OCI-LY3 (cell line): ENCODE measurements around the gene GCG.

Experiments used
- H2AFZ ChIP-seq: fragments of 200-600, 300-600 bp; shearing (Covaris generic); 2 replicates; pipeline ENCODE4 v1.6.0; 2014; ENCODE audit warnings: antibody characterized with exemption, low read depth, low read length
- H3K27ac ChIP-seq: fragments of 200-600, 300-600 bp; sonication (generic); 2 replicates; pipeline ENCODE4 v1.5.1; 2014; ENCODE audit warnings: mild to moderate bottlenecking, low read length, moderate library complexity, mixed read lengths
- H3K27me3 ChIP-seq: fragments of 200-600, 300-600 bp; sonication (generic); 2 replicates; pipeline ENCODE4 v1.6.1; 2014; ENCODE audit warnings: low read depth, low read length, mixed read lengths
- H3K36me3 ChIP-seq: fragments of 200-600, 300-600 bp; sonication (generic); replicated peaks from 2 replicates; pipeline ENCODE3; 2014; ENCODE audit warnings: low read depth, low read length, mixed read lengths
- H3K4me1 ChIP-seq: fragments of 300-600, 200-600 bp; sonication (generic); 2 replicates; pipeline ENCODE4 v1.6.1; 2014; ENCODE audit warnings: low read length, mixed read lengths
- H3K4me2 ChIP-seq: fragments of 200-600, 300-600 bp; sonication (generic); 2 replicates; pipeline ENCODE4 v1.6.1; 2014; ENCODE audit warnings: low read length, mixed read lengths
- H3K4me3 ChIP-seq: fragments of 300-600, 200-600 bp; sonication (generic); 2 replicates; pipeline ENCODE4 v1.5.1; 2014; ENCODE audit warnings: antibody characterized with exemption, mild to moderate bottlenecking, low read length, moderate library complexity
- H3K79me2 ChIP-seq: fragments of 300-600, 200-600 bp; shearing (Covaris generic); 2 replicates; pipeline ENCODE4 v1.6.1; 2014; ENCODE audit warnings: mild to moderate bottlenecking, low read length, mixed read lengths
- H3K9ac ChIP-seq: fragments of 300-600, 200-600 bp; shearing (Covaris generic); 2 replicates; pipeline ENCODE4 v1.6.0; 2014; ENCODE audit warnings: mild to moderate bottlenecking, low read length, moderate library complexity
- H3K9me3 ChIP-seq: fragments of 200-600, 300-600 bp; shearing (Covaris generic); 2 replicates; pipeline ENCODE4 v1.6.1; 2014; ENCODE audit warnings: low read length, mixed read lengths; ENCODE audit not compliant: insufficient read depth
- H4K20me1 ChIP-seq: fragments of 200-600, 300-600 bp; sonication (generic); 2 replicates; pipeline ENCODE4 v1.6.1; 2016; ENCODE audit warnings: low read length, mixed read lengths; ENCODE audit not compliant: insufficient read depth
- EZH2phosphoT487 ChIP-seq: fragments of 200-600 bp; shearing (Covaris generic); IDR thresholded peaks from 2 replicates; pipeline ENCODE4 v1.6.1; 2018; ENCODE audit warnings: antibody characterized with exemption, mixed run types, low read depth
- TF ChIP-seq, protein P1 (sequence below): fragments of 200-600, 300-600 bp; sonication (generic); IDR thresholded peaks from 2 replicates; pipeline ENCODE4 v1.5.1; 2014; ENCODE audit warnings: antibody characterized with exemption, low read length, low read depth

Gene GCG

DNA sequence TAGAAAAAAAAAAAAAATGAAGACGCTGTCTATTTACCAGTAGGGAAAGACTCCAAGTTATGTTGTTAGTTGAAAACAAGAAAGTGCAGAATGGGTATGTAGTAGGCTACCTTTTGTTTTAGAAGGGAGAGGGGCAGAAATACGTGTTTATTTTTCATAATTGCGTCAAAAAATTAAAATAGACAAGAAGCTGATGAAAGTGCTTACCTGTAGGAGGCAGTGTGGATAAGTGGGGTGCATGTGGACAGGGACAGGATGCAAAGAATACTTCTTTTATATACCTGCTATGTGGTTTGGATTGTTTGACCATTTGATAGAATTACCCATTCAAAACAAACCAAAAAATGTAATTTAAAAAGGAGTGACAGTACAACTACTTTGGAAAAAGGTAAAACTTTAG lies 3.0 kb upstream of the GCG start:
- no peaks in the 10 kb centered on the region for H3K36me3 ChIP-seq
- peaks cover 28% of the 10 kb centered on the region for H3K27me3 ChIP-seq
- H3K4me2 ChIP-seq, result no peak overlapping the region; the same call in 1 of the 2 replicates
- H3K4me1 ChIP-seq, result peaks cover 5% of the 10 kb centered on the region; the same call in 1 of the 2 replicates
- no peak overlapping the region for H3K27ac ChIP-seq
- no peak overlapping the region for H3K4me3 ChIP-seq
- no peak for TF ChIP-seq EZH2phosphoT487
- TF ChIP-seq, protein P1, sequence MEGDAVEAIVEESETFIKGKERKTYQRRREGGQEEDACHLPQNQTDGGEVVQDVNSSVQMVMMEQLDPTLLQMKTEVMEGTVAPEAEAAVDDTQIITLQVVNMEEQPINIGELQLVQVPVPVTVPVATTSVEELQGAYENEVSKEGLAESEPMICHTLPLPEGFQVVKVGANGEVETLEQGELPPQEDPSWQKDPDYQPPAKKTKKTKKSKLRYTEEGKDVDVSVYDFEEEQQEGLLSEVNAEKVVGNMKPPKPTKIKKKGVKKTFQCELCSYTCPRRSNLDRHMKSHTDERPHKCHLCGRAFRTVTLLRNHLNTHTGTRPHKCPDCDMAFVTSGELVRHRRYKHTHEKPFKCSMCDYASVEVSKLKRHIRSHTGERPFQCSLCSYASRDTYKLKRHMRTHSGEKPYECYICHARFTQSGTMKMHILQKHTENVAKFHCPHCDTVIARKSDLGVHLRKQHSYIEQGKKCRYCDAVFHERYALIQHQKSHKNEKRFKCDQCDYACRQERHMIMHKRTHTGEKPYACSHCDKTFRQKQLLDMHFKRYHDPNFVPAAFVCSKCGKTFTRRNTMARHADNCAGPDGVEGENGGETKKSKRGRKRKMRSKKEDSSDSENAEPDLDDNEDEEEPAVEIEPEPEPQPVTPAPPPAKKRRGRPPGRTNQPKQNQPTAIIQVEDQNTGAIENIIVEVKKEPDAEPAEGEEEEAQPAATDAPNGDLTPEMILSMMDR, result peak; percentile 54
- no peak overlapping the region for H2AFZ ChIP-seq
- no peak overlapping the region for H3K9ac ChIP-seq
- H3K79me2 ChIP-seq, result no peaks in the 10 kb centered on the region
- H4K20me1 ChIP-seq, result no peaks in the 10 kb centered on the region
- H3K9me3 ChIP-seq, result no peaks in the 10 kb centered on the region

DNA sequence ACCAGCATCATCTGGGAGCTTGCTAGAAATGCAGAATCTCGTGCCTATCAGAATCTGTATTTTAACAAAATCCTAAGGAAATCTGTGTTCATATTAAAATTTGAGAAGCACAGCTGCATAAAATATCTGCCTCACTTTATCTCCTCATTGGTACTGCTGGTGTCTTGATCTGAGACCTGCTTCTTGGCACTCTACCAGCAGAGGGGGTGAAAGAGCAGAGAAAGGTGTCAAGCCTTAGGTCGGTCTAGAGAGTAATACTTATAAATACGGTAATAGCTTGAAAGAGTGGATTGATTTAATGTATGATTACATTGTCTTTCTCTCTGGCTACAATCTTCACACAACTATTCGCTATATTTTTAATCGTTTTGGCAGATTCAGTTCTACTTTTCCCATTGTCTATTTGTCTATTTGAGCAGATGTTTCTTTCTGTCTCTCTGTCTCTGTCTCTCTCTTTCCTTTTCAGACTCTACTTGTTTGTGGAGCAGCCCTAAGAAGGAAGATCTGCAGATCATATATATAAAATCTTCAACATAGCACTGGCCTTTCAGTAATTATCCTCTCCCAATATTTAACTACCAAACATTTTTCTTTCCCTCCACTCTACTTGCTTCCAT lies 1.7 kb upstream of the GCG start:
- Histone ChIP-seq H3K9ac (no peak overlapping the region), H4K20me1 (no peaks in the 10 kb centered on the region), H3K79me2 (no peaks in the 10 kb centered on the region), H3K36me3 (no peaks in the 10 kb centered on the region), H3K4me1 (peaks cover 5% of the 10 kb centered on the region; the same call in 1 of the 2 replicates), H3K27me3 (peaks cover 31% of the 10 kb centered on the region), H2AFZ (no peak overlapping the region), H3K27ac (no peak overlapping the region), H3K4me3 (peak overlapping the region; percentile 38), H3K4me2 (peak overlapping the region; percentile 46), H3K9me3 (no peaks in the 10 kb centered on the region)
- TF ChIP-seq, protein P1, result peak; percentile 89
- no peak for TF ChIP-seq EZH2phosphoT487

DNA sequence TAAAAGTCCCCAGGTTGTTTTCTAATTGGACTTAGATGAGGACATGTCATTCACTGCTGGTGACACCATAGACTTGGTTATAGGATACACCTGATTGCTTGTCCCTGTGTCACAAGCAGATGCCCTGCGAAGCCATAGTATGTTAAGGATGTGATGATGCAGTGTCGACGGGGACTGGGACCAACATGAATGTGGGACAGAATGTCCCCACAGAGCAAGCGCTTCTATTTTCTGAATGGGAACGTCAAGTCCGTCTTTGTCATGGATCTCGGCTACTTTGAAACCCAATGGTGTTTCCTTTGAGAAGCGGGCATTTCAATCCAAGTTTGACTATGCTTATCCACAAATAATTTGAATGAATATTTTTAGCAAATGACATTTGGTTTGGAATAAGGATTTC lies 2.1 kb downstream of the GCG start:
- TF ChIP-seq, protein P1, result no peak
- no peak for TF ChIP-seq EZH2phosphoT487
- H3K27ac ChIP-seq, result no peak overlapping the region
- no peaks in the 10 kb centered on the region for H3K79me2 ChIP-seq
- no peaks in the 10 kb centered on the region for H4K20me1 ChIP-seq
- no peak overlapping the region for H3K4me3 ChIP-seq
- no peak overlapping the region for H2AFZ ChIP-seq
- H3K4me1 ChIP-seq, result peaks cover 5% of the 10 kb centered on the region; the same call in 1 of the 2 replicates
- H3K9ac ChIP-seq, result no peak overlapping the region
- H3K27me3 ChIP-seq, result peaks cover 23% of the 10 kb centered on the region
- no peaks in the 10 kb centered on the region for H3K9me3 ChIP-seq
- H3K36me3 ChIP-seq, result no peaks in the 10 kb centered on the region
- H3K4me2 ChIP-seq, result no peak overlapping the region

DNA sequence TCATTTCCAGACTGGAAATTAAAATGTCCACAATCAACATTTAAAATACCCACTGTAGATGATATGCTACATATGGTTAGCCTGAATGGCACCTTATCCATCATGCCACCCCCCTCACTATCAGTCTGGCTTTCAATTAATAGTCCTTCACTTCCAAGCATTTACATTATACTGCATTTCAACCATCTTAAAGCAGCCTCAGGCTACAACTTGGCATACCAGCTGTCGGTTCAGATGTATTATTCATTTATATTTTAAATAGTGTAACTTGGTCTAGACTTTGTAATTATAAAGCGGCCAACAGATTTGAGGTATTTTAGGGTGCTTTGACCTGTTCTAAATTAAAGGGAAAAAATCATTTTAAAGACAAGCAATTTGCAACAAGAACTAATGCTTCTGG lies 2.6 kb downstream of the GCG start:
- H4K20me1 ChIP-seq, result no peaks in the 10 kb centered on the region
- H3K36me3 ChIP-seq, result no peaks in the 10 kb centered on the region
- no peak overlapping the region for H3K9ac ChIP-seq
- TF ChIP-seq, protein P1, result no peak
- no peak for TF ChIP-seq EZH2phosphoT487
- no peaks in the 10 kb centered on the region for H3K79me2 ChIP-seq
- no peak overlapping the region for H3K4me3 ChIP-seq
- H3K4me2 ChIP-seq, result no peak overlapping the region
- H3K9me3 ChIP-seq, result no peaks in the 10 kb centered on the region
- no peak overlapping the region for H2AFZ ChIP-seq
- H3K4me1 ChIP-seq, result peaks cover 5% of the 10 kb centered on the region; the same call in 1 of the 2 replicates
- peaks cover 20% of the 10 kb centered on the region for H3K27me3 ChIP-seq
- no peak overlapping the region for H3K27ac ChIP-seq
